Activated CD4-positive, alpha-beta T cell treated with anti-CD3 and anti-CD28 coated beads for 48 hours (primary cell): ENCODE results near the gene MCL1.
"Not testable (repeated sequence)": the region's sequence is repeated elsewhere in the genome, so short reads cannot be mapped to it uniquely, and the experiment has no call there.

Experiments used
- DNase-seq: peaks from one replicate; pipeline ENCODE4 v3.0.0-alpha.2; 2020

Gene MCL1

GRCh38 chr1:150567717-150568593 lies 11.5 kb downstream of the MCL1 start:
- DNase-seq = peak; percentile 72

DNA sequence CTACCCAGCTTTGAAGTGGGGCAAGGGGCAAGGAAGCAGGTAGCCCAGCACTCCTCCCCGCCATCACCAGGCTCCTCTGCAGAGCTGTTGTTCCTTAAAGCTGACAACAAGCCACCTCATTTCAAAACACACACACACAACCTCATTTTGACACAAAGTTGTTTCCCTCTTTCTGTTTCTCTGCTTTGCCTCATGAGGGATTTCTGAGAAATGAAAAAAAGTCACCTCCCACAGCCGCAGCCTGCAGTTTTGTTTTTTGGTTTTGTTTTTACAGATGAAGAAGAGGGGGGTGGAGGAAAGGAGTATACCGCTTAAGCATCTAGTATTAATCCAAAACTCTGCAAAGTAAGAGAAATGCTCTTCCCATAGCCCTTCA lies 12.1 kb downstream of the MCL1 start:
- DNase-seq = peak; percentile 73

DNA sequence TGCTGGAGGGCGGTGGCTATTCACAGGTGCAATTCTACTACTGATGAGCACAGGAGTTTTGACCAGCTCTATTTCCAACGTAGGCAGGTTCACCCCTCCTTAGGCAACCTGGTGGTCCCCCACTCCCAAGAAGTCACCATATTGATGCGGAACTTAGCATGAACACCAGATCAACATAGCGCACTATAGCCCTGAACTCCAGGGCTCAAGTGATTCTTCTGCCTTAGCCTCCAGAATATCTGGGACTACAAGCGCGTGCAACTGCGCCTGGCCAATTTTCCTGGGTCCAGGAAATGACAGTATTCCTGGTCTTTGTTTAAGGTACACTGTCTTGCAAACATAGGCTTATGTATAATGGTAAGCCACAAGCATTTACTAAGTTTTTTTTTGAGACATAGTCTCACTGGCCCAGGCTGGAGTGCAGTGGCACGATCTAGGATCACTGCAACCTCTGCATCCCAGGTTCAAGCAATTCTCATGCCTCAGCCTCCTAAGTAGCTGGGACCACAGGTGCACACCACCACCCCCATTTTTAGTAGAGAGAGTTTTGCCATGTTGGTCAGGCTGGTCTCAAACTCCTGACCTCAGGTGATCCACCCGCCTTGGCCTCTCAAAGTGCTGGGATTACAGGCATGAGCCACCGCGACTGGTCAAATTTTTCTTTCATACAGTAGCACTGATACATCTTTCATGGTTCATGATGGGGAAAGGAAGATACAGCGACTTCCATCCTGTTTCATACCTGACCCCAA lies 12.6 kb downstream of the MCL1 start:
- no peak for DNase-seq

GRCh38 chr1:150565240-150565991 lies 14.0 kb downstream of the MCL1 start:
- DNase-seq = not testable (repeated sequence)

DNA sequence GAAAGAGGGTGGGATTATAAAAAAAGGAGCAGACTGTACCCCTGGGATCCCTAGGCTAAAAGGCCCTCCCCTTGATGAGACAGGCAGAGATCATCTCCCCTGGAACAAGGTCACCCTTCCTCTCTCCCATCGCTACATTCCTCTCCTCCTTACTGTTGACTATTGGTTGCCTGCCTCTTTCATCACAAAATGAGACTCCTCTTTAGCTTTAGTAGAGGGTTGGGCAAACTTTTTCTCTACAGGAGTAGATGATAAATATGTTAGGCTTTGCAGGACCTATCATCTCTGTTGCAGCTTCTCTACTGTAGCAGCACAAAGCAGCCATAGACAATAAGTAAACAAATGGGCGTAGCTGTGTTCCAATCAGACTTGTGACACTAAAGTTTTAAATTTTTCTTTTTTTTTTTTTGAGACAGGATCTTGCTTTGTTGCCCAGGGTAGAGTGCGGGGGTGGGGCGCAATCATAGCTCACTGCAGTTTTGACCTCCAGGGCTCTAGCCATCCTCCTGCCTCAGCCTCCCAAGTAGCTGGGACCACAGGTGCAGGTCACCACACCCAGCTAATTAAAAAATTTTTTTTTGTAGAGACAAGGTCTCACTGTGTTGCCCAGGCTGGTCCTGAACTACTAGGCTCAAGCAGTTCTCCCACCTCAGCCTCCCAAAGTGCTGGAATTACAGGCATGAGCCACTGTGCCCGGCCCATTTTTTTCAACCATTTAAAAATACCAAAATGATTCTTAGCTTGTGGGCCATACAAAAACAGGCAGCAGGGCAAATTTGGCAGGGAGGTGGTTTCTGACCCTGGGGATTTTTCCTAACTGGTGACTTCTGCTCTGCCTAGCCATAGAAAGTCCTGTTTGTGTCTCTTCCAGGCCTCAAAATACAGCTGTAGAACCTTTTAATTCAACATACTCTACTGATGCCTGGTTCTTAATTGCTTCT lies 15.1 kb downstream of the MCL1 start:
- DNase-seq = no peak

- peak; percentile 51 for DNase-seq
These were observed 15.9 kb downstream of the MCL1 start for GRCh38 chr1:150563340-150564038.

DNA sequence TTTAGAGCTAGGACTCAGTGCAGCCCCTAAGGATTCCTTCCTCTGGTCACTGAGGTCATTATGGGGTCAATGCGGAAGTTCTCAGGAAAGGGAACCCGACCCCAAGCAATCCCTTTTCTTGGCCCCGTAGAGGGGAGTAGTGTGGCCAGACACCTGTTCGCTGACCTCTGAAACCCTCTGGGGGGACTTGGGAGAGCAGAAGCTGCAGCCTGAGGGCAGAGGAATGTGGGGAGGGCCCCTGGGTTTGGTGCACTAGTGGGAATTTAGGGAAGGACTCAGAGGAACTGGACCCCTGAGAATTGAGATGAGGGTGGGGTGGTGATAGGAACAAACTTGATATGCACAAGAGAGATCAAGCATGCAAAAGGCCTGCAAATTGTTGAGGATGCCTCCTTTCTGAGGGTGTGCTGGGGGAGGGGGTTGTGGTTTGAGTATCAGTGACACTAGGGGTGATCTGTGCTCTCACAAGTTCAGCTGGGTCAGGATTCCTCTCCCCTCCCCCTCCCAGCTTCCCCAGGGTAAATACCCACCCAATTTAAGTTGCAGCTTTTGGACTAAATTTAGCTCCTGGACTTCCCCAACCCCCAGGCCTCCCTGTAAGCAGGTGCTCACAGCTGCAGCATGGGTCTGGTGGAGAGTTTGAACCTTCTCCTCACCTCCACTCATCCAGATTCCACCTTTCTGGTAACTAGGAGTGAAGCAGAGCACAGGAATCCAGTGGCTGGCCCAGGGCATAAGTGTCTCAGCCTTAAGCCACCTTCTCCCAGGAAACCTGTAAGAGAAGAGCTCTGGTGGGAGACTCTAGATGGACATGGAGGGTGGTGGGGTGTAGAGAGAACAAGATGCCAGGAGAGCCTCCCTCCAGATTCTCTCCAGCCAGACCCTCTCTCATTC lies 16.7 kb downstream of the MCL1 start:
- DNase-seq = peak; percentile 87

DNA sequence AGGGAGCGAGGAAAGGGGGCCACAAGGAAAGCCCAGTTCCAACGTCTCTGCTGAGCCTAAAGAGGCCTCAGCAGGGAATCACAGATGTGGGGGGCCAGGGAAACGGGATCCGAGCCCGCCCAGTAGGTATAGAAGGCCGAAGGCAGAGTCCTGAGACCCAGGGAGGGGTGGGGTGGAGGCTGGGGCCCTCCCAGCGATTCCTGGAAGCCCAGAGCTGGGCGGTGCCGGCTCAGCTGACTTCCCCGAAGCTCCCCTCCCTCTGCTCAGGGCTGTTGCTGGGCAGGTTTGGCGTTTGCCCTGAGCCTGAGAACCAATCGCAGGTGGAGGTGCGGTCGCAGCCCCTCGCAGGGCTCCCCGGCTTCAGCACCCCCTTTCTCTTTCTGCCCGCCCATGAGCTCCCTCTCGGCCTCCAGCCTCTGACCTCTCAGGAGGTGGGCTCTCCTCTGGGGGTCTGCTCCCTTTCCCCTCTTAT lies 17.4 kb downstream of the MCL1 start:
- DNase-seq = peak; percentile 95

GRCh38 chr1:150561254-150561973 lies 18.0 kb downstream of the MCL1 start:
- peak; percentile 78 for DNase-seq

DNA sequence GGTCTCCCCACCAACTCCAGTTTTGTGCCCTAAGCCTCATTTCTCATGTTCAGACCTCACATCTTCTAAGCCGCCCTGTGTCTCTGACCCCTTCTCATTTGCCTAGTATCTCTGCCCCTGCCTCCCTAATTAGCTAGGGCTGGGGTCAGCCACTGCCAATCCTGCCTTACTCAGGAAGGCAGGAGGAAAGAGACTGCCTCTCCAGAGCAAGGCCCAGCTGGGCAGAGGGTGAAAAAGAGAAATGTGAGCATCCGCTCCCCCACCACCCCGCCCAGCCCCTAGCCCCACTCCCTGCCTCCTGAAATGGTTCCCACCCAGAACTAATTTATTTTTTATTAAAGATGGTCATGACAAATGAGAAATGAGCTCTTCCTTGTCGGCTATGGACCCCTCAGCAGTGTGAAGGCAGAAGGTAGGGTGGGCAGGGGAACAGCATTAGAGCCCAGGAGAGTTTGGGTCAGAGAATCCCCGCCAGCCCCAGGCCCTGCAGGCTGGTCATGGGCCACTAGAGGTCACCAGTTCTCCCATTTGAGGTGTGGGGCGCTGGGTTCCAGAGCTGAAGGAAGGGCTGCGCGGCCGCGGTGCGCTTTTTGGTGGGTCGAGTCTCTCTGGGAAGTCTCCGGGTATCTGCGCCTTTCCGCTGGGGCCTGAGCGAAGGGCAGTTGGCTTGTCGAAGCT lies 18.7 kb downstream of the MCL1 start:
- DNase-seq = peak; percentile 93

GRCh38 chr1:150560011-150560438 lies 19.4 kb downstream of the MCL1 start:
- DNase-seq = peak; percentile 85

DNA sequence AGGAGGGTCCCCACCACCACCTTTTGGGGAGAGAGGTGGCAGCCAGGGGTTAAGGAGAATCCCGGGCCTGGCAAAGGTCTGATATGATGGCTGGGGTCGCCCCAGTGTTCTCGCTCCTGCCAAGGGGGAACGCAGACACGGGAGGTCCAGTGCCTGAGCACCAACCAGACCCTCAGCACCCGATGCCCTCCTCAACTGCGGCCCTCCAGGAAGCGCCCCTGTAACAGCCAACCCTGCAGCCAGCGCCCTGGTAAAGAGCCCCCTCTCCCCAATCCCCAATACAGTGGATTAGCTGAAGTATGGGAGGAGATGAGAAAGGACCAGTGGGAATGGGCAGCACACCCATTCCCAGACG lies 19.8 kb downstream of the MCL1 start:
- DNase-seq = no peak

DNA sequence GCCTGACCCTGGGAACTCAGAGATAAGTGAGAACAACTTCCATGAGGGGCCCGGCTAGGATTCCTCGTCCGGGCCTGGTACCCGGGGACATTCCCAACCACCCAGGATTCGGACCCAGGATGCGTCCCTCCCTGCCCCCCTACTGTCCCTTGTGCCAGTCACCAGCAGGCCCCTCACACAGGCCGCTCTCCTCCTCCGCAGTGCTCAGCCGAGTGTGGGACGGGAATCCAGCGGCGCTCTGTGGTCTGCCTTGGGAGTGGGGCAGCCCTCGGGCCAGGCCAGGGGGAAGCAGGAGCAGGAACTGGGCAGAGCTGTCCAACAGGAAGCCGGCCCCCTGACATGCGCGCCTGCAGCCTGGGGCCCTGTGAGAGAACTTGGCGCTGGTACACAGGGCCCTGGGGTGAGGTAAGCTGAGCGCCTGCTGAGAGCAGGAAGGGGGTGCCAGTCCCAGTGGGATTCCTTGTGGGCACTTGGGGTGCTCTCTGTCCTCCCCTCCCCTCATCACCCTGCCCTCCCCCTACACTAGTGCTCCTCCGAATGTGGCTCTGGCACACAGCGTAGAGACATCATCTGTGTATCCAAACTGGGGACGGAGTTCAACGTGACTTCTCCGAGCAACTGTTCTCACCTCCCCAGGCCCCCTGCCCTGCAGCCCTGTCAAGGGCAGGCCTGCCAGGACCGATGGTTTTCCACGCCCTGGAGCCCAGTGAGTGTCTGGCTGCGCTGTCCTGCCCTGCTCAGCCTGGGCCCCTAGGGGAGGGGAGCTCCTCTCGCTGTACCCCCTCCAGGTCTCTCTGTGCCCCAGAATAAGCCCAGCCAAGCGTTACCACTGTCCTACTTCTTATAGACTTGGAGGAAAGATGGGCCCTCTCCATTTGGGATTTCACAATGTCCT lies 20.4 kb downstream of the MCL1 start:
- no peak for DNase-seq

GRCh38 chr1:150558303-150558704 lies 21.1 kb downstream of the MCL1 start:
- no peak for DNase-seq

GRCh38 chr1:150557813-150558212 lies 21.6 kb downstream of the MCL1 start:
- no peak for DNase-seq

DNA sequence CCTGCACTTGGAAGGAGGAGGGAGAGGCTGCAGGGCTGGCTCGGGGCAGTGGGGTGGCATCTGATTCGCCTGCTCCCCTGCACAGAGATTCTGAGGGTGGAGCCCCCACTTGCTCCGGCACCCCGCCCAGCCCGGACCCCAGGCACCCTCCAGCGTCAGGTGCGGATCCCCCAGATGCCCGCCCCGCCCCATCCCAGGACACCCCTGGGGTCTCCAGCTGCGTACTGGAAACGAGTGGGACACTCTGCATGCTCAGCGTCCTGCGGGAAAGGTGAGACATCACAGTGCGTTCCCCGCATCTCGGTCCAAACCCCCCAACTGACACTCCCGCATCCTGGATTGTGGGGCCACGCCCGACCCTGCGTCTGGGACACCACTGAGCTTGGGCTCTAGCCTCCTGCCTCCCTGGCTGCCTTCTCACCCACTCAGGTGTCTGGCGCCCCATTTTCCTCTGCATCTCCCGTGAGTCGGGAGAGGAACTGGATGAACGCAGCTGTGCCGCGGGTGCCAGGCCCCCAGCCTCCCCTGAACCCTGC lies 22.3 kb downstream of the MCL1 start:
- DNase-seq = no peak

- no peak for DNase-seq
These were observed 23.2 kb downstream of the MCL1 start for GRCh38 chr1:150555971-150556865.
